GM12878 (cell line): ENCODE data around the gene GADL1. TPM values are rescaled to one million over a fixed set of nuclear protein-coding genes. Genes with fewer than 3 reads are reported as not detected.

Source experiments
- ATAC-seq: fragments of 200-7000 bp; cut with Tn5 transposase; 3 replicates; pipeline ENCODE4 v1.9.1; 2020; ENCODE audit warnings: mild to moderate bottlenecking, moderate library complexity
- BruUV-seq: library from RNA; stranded (reverse); fragments of 400-500 nt; replicated peaks from 2 replicates; lab custom pipeline; 2021; lab: Mats Ljungman, UMichigan
- CTCF ChIA-PET: fragments of 300-600 bp; sonication (Branson Sonifier 250); formaldehyde crosslinking; extraction: SDS; loops from one replicate; lab custom pipeline; 2021; ENCODE audit warnings: inconsistent platforms; lab: Yijun Ruan, JAX
- POLR2A ChIA-PET: fragments of 350-600 bp; formaldehyde crosslinking; extraction: SDS; loops from one replicate; lab custom pipeline; 2021; ENCODE audit warnings: inconsistent platforms; lab: Charles Lee
- RAD21 ChIA-PET: fragments of 300-600 bp; sonication (Branson Sonifier 250); formaldehyde crosslinking; loops from one replicate; lab custom pipeline; 2023; ENCODE audit warnings: antibody characterized with exemption; ENCODE audit not compliant: unreplicated experiment; lab: Charles Lee
- SMC1A ChIA-PET: fragments of 300-600 bp; sonication (Branson Sonifier 250); formaldehyde crosslinking; loops from one replicate; lab custom pipeline; 2023; ENCODE audit not compliant: unreplicated experiment, uncharacterized antibody; lab: Charles Lee
- DNase-seq: peaks from one replicate; pipeline ENCODE4 v3.0.0-alpha.2; 2011; ENCODE audit warnings: low read depth, low spot score
- FAIRE-seq: peaks from 3 replicates; lab custom pipeline; 2011; peaks lifted over from hg19 to GRCh38; lab: Jason Lieb, UNC
- H2AFZ ChIP-seq: 2 replicates; pipeline ENCODE4 v1.6.0; 2011; ENCODE audit warnings: low read depth, low read length, control low read depth; ENCODE audit not compliant: control insufficient read depth
- H3K27ac ChIP-seq: 2 replicates; pipeline ENCODE4 v1.5.1; 2011; ENCODE audit warnings: control low read depth; ENCODE audit not compliant: control insufficient read depth, insufficient read depth
- H3K27me3 ChIP-seq, 2 experiments: replicated peaks in 1 of 2; 2 replicates each; pipeline versions ENCODE4 v1.6.0 to v1.6.1; 2011; ENCODE audit warnings: low read length in 1 of 2; ENCODE audit not compliant: control insufficient read depth in 2 of 2, insufficient read depth in 2 of 2
- H3K36me3 ChIP-seq, 2 experiments: 2 replicates each; pipeline ENCODE4 v1.5.1; 2011; ENCODE audit warnings: low read length in 1 of 2; ENCODE audit not compliant: control insufficient read depth in 2 of 2, insufficient read depth in 2 of 2
- H3K4me1 ChIP-seq: 2 replicates; pipeline ENCODE4 v1.6.1; 2011; ENCODE audit warnings: mild to moderate bottlenecking, low read length, moderate library complexity, mixed read lengths; ENCODE audit not compliant: control insufficient read depth, insufficient read depth
- H3K4me2 ChIP-seq: 2 replicates; pipeline ENCODE4 v1.6.0; 2011; ENCODE audit warnings: control low read depth; ENCODE audit not compliant: control insufficient read depth, insufficient read depth
- H3K4me3 ChIP-seq: fragments of 200-600 bp; sonication (generic); 2 replicates; pipeline ENCODE4 v1.5.1; 2016
- H3K79me2 ChIP-seq: 2 replicates; pipeline ENCODE4 v1.6.0; 2011; ENCODE audit warnings: low read length; ENCODE audit not compliant: control insufficient read depth, insufficient read depth
- H3K9ac ChIP-seq: 2 replicates; pipeline ENCODE4 v1.8.0; 2011; ENCODE audit warnings: low read length, control low read depth, mixed read lengths; ENCODE audit not compliant: control insufficient read depth, insufficient read depth
- H3K9me3 ChIP-seq: replicated peaks from 3 replicates; pipeline ENCODE4 v1.5.1; 2011; ENCODE audit warnings: mild to moderate bottlenecking, low read length; ENCODE audit not compliant: control insufficient read depth, insufficient read depth
- H4K20me1 ChIP-seq: 2 replicates; pipeline ENCODE4 v1.6.0; 2011; ENCODE audit not compliant: control insufficient read depth, insufficient read depth
- BCL11A ChIP-seq: IDR thresholded peaks from 2 replicates; pipeline ENCODE4 v1.6.1; 2011; ENCODE audit warnings: low read depth, low read length
- BHLHE40 ChIP-seq, 2 experiments: fragments of 450-650 bp in 1 of 2; IDR thresholded peaks; 2 replicates each; pipeline ENCODE4 v1.6.1; 2011 to 2017; ENCODE audit warnings: low read depth in 2 of 2, borderline replicate concordance in 1 of 2, improper control_type of control experiment in 1 of 2, low read length in 1 of 2, mild to moderate bottlenecking in 1 of 2
- EED ChIP-seq: sonication (generic); IDR thresholded peaks from 2 replicates; pipeline ENCODE4 v1.6.1; 2016; ENCODE audit warnings: antibody characterized with exemption, low read depth
- FOS ChIP-seq: IDR thresholded peaks from 3 replicates; pipeline ENCODE4 v1.6.1; 2011; ENCODE audit warnings: borderline replicate concordance; ENCODE audit not compliant: insufficient read length; ENCODE audit errors: extremely low read depth
- IKZF2 ChIP-seq, 2 experiments: fragments of 450-650 bp; IDR thresholded peaks; 2 replicates each; pipeline ENCODE4 v1.6.1; 2017; ENCODE audit warnings: mild to moderate bottlenecking in 2 of 2, moderate library complexity in 2 of 2
- KLF5 ChIP-seq: fragments of 450-650 bp; IDR thresholded peaks from 2 replicates; pipeline ENCODE4 v1.6.1; 2014; ENCODE audit warnings: mild to moderate bottlenecking; ENCODE audit not compliant: partially characterized antibody
- RAD51 ChIP-seq: fragments of 450-650 bp; IDR thresholded peaks from 2 replicates; pipeline ENCODE4 v1.6.1; 2016; ENCODE audit warnings: moderate library complexity, mild to moderate bottlenecking, inconsistent platforms
- RBBP5 ChIP-seq: fragments of 200-600 bp; sonication (generic); conservative IDR thresholded peaks from 2 replicates; pipeline ENCODE4 v1.6.1; 2016
- SMAD1 ChIP-seq: fragments of 450-650 bp; IDR thresholded peaks from 2 replicates; pipeline ENCODE4 v1.6.1; 2018; ENCODE audit warnings: mild to moderate bottlenecking, low read depth; ENCODE audit not compliant: partially characterized antibody
- SP1 ChIP-seq: IDR thresholded peaks from one replicate; pipeline ENCODE4 v1.6.1; 2011; ENCODE audit warnings: low read depth, low read length
- SUPT20H ChIP-seq: IDR thresholded peaks from 2 replicates; pipeline ENCODE4 v1.6.1; 2011; ENCODE audit warnings: low read depth, mild to moderate bottlenecking, low read length, moderate library complexity, borderline replicate concordance; ENCODE audit not compliant: control insufficient read depth
- ZNF207 ChIP-seq: fragments of 450-650 bp; IDR thresholded peaks from 2 replicates; pipeline ENCODE4 v1.6.1; 2014; ENCODE audit warnings: antibody characterized with exemption, mild to moderate bottlenecking, borderline replicate concordance
- ZZZ3 ChIP-seq: IDR thresholded peaks from 2 replicates; pipeline ENCODE4 v1.6.1; 2011; ENCODE audit warnings: low read depth; ENCODE audit not compliant: control insufficient read depth, insufficient read length
- WGBS: methylation state at CpG from one replicate; pipeline ENCODE4 v1.1.6; 2016; ENCODE audit warnings: low lambda C conversion rate; ENCODE audit not compliant: insufficient replicate concordance, insufficient coverage; ENCODE audit errors: missing lambda C conversion rate; 5-methylcytosine and 5-hydroxymethylcytosine counted together
- in situ Hi-C: fragments of 300-500 bp; cut with MboI; formaldehyde crosslinking; loops from 9 replicates; pipeline ENCODE4 v1.14.3; 2018; ENCODE audit warnings: mixed read lengths
- intact Hi-C: fragments of 100-400 bp; cut with micrococcal nuclease; formaldehyde crosslinking; loops from one replicate; pipeline ENCODE4 v1.14.2; 2022; ENCODE audit not compliant: unreplicated experiment
- polyA plus RNA-seq, 11 experiments: library from polyadenylated mRNA; depleted of rRNA in 4 of 11; unstranded in 6 of 11; stranded (reverse) in 5 of 11; fragments of >200 nt; fragmentation: Nextera tagmentation in 4 of 11; fragmentation: Illumina TruSeq in 1 of 11; extraction: Ambion mirVana in 4 of 11; extraction: Trizol in 1 of 11; gene quantifications; 1 replicate in 1 of 11; 2 replicates in 10 of 11; pipeline versions ENCODE4 v1.2.1 to v1.2.3, GENCODE V29; 2011 to 2016; ENCODE audit warnings: inconsistent platforms in 2 of 11, missing spikeins in 2 of 11, low read depth in 1 of 11
- total RNA-seq, 4 experiments: library from RNA; depleted of rRNA in 3 of 4; stranded (reverse); fragments of >200 nt in 3 of 4; fragmentation: Illumina TruSeq in 1 of 4; extraction: Trizol in 1 of 4; gene quantifications; 2 replicates each; pipeline versions ENCODE4 v1.2.1 to v1.2.3, GENCODE V29; 2013 to 2021
- TF ChIP-seq, protein P1 (sequence below): fragments of 150-350 bp; IDR thresholded peaks from 2 replicates; pipeline ENCODE4 v1.6.1; 2014; ENCODE audit warnings: mild to moderate bottlenecking, low read depth, low read length
- TF ChIP-seq, protein P2 (sequence below): fragments of 450-650 bp; IDR thresholded peaks from 2 replicates; pipeline ENCODE4 v1.6.1; 2017; ENCODE audit warnings: mild to moderate bottlenecking, moderate library complexity
- TF ChIP-seq, protein P3 (sequence below): IDR thresholded peaks from 2 replicates; pipeline ENCODE4 v1.6.1; 2011; ENCODE audit warnings: low read depth, mild to moderate bottlenecking, low read length, moderate library complexity, borderline replicate concordance; ENCODE audit errors: extremely low read depth
- TF ChIP-seq, protein P4 (sequence below): fragments of 450-650 bp; IDR thresholded peaks from 2 replicates; pipeline ENCODE4 v1.6.1; 2017; ENCODE audit warnings: mild to moderate bottlenecking

The GADL1 gene
- total and polyA plus RNA-seq, 10 of the 15 experiments (the other 5 are each of a cell fraction or from before 2014, with no cell fraction given) = 0.04 TPM; not detected in 9

DNA sequence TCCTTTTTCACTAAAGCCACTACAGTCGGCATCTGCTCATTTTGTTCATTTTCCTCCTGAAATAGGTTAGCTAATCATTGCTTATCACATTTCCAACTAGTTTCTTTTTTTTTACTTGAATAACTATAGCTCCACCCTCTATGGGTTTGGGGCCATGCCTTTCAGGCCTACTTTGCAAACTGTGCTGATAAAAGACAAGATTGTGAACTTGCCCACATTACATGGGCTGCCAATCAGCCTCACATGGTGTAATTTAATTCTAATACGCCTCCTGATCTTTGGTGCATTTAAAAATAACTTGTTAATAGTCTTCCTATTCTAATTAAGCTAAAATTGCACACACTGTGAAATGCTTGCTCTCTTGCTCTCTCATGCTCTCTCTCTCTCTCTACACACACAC, 197.6 kb downstream of the GADL1 start:
- WGBS = 10% methylated on average over 2 of the region's 2 CpGs
- RAD21 ChIA-PET = interaction anchor here (1.7 kb wide), 1 partner anchor 654 kb away, joined by 5 read pairs; no protein-coding TSS in a partner anchor
- intact Hi-C loops (loop anchor here (10.0 kb wide), 1 partner anchor 252 kb away; no protein-coding TSS in a partner anchor), in situ Hi-C loops (loop anchor here (10.0 kb wide), 2 partner anchors 592 to 672 kb away; no protein-coding TSS in a partner anchor)
- H4K20me1 ChIP-seq = no peaks in the 10 kb centered on the region
- BruUV-seq = no TSS peak
- CTCF ChIA-PET = interaction anchor here (2.0 kb wide), 1 partner anchor 499 kb away, joined by 4 read pairs; no protein-coding TSS in a partner anchor
- no peak overlapping the region for H2AFZ ChIP-seq
- SMC1A ChIA-PET = interaction anchor here (0.8 to 5.7 kb wide), 3 partner anchors 18 to 654 kb away, joined by 3 to 28 read pairs (median 3); no protein-coding TSS in a partner anchor
- DNase-seq (no peak), FAIRE-seq (no peak), ATAC-seq (no peak)
- H3K4me3 ChIP-seq = no peak overlapping the region
- no peaks in the 10 kb centered on the region for H3K9me3 ChIP-seq
- H3K36me3 ChIP-seq = no peaks in the 10 kb centered on the region
- H3K27ac ChIP-seq = no peak overlapping the region
- no peaks in the 10 kb centered on the region for H3K27me3 ChIP-seq
- H3K4me2 ChIP-seq = no peak overlapping the region
- H3K4me1 ChIP-seq = no peaks in the 10 kb centered on the region
- H3K79me2 ChIP-seq = no peaks in the 10 kb centered on the region
- no peak overlapping the region for H3K9ac ChIP-seq
- POLR2A ChIA-PET = interaction anchor here (0.6 kb wide), 1 partner anchor 18 kb away, joined by 5 read pairs; no protein-coding TSS in a partner anchor
- TF ChIP-seq RAD51 (no peak), SUPT20H (no peak), BCL11A (no peak), KLF5 (no peak), ZNF207 (no peak), ZZZ3 (no peak), SP1 (no peak), BHLHE40 (IDR thresholded peaks at IDR 0.05; ENCODE audit: borderline replicate concordance in 1 of 2, low read depth in 2 of 2, low read length in 1 of 2) (no peak), RBBP5 (no peak), IKZF2 (IDR thresholded peaks at IDR 0.05) (no peak), EED (no peak), SMAD1 (no peak), FOS (no peak)
- TF ChIP-seq, protein P1, sequence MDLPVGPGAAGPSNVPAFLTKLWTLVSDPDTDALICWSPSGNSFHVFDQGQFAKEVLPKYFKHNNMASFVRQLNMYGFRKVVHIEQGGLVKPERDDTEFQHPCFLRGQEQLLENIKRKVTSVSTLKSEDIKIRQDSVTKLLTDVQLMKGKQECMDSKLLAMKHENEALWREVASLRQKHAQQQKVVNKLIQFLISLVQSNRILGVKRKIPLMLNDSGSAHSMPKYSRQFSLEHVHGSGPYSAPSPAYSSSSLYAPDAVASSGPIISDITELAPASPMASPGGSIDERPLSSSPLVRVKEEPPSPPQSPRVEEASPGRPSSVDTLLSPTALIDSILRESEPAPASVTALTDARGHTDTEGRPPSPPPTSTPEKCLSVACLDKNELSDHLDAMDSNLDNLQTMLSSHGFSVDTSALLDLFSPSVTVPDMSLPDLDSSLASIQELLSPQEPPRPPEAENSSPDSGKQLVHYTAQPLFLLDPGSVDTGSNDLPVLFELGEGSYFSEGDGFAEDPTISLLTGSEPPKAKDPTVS = no peak
- TF ChIP-seq, protein P2, sequence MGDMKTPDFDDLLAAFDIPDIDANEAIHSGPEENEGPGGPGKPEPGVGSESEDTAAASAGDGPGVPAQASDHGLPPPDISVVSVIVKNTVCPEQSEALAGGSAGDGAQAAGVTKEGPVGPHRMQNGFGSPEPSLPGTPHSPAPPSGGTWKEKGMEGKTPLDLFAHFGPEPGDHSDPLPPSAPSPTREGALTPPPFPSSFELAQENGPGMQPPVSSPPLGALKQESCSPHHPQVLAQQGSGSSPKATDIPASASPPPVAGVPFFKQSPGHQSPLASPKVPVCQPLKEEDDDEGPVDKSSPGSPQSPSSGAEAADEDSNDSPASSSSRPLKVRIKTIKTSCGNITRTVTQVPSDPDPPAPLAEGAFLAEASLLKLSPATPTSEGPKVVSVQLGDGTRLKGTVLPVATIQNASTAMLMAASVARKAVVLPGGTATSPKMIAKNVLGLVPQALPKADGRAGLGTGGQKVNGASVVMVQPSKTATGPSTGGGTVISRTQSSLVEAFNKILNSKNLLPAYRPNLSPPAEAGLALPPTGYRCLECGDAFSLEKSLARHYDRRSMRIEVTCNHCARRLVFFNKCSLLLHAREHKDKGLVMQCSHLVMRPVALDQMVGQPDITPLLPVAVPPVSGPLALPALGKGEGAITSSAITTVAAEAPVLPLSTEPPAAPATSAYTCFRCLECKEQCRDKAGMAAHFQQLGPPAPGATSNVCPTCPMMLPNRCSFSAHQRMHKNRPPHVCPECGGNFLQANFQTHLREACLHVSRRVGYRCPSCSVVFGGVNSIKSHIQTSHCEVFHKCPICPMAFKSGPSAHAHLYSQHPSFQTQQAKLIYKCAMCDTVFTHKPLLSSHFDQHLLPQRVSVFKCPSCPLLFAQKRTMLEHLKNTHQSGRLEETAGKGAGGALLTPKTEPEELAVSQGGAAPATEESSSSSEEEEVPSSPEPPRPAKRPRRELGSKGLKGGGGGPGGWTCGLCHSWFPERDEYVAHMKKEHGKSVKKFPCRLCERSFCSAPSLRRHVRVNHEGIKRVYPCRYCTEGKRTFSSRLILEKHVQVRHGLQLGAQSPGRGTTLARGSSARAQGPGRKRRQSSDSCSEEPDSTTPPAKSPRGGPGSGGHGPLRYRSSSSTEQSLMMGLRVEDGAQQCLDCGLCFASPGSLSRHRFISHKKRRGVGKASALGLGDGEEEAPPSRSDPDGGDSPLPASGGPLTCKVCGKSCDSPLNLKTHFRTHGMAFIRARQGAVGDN = no peak
- TF ChIP-seq, protein P3, sequence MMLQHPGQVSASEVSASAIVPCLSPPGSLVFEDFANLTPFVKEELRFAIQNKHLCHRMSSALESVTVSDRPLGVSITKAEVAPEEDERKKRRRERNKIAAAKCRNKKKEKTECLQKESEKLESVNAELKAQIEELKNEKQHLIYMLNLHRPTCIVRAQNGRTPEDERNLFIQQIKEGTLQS = no peak
- TF ChIP-seq, protein P4, sequence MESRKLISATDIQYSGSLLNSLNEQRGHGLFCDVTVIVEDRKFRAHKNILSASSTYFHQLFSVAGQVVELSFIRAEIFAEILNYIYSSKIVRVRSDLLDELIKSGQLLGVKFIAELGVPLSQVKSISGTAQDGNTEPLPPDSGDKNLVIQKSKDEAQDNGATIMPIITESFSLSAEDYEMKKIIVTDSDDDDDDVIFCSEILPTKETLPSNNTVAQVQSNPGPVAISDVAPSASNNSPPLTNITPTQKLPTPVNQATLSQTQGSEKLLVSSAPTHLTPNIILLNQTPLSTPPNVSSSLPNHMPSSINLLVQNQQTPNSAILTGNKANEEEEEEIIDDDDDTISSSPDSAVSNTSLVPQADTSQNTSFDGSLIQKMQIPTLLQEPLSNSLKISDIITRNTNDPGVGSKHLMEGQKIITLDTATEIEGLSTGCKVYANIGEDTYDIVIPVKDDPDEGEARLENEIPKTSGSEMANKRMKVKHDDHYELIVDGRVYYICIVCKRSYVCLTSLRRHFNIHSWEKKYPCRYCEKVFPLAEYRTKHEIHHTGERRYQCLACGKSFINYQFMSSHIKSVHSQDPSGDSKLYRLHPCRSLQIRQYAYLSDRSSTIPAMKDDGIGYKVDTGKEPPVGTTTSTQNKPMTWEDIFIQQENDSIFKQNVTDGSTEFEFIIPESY = no peak
